Stimulated activated CD8-positive, alpha-beta memory T cell treated with anti-CD3 and anti-CD28 coated beads, Interleukin-15, amount 100 ng/mL, for 4 hours (primary cell): ENCODE results near the gene LPP.

Source experiments
- DNase-seq, 2 donors: peaks; one replicate each; pipeline ENCODE4 v3.0.0-alpha.2; 2020; ENCODE audit warnings: low read depth in 2 of 2

LPP gene

GRCh38 chr3:188360364-188360881 lies 206.5 kb downstream of the LPP start:
- no peak for DNase-seq

GRCh38 chr3:188361888-188362287 lies 207.9 kb downstream of the LPP start:
- no peak for DNase-seq

GRCh38 chr3:188362405-188362831 lies 208.5 kb downstream of the LPP start:
- DNase-seq, result no peak

GRCh38 chr3:188365184-188365583 lies 211.2 kb downstream of the LPP start:
- no peak for DNase-seq

GRCh38 chr3:188365988-188366698 lies 212.2 kb downstream of the LPP start:
- DNase-seq, result no peak

GRCh38 chr3:188367678-188368077 lies 213.7 kb downstream of the LPP start:
- DNase-seq, result no peak

- DNase-seq, result no peak
Observed at GRCh38 chr3:188369526-188369925, 215.6 kb downstream of the LPP start.

- no peak for DNase-seq
Observed at GRCh38 chr3:188370081-188370830, 216.3 kb downstream of the LPP start.

- no peak for DNase-seq
Observed at GRCh38 chr3:188378786-188379185, 224.8 kb downstream of the LPP start.

- DNase-seq, result no peak
Observed at GRCh38 chr3:188380252-188380651, 226.3 kb downstream of the LPP start.

- no peak for DNase-seq
Observed at GRCh38 chr3:188380722-188381121, 226.8 kb downstream of the LPP start.

- no peak for DNase-seq
Observed at GRCh38 chr3:188383748-188384147, 229.8 kb downstream of the LPP start.

- DNase-seq, result no peak
Observed at GRCh38 chr3:188385295-188385694, 231.3 kb downstream of the LPP start.

- peak in 1 of 2 donors; percentile 5 for DNase-seq
Observed at GRCh38 chr3:188389711-188390342, 235.9 kb downstream of the LPP start.

GRCh38 chr3:188390343-188390718 lies 236.4 kb downstream of the LPP start:
- no peak for DNase-seq

- no peak for DNase-seq
Observed at GRCh38 chr3:188390775-188391443, 237.0 kb downstream of the LPP start.

- no peak for DNase-seq
Observed at GRCh38 chr3:188391592-188391991, 237.6 kb downstream of the LPP start.

- DNase-seq, result no peak
Observed at GRCh38 chr3:188392076-188392475, 238.1 kb downstream of the LPP start.

GRCh38 chr3:188394623-188395022 lies 240.7 kb downstream of the LPP start:
- DNase-seq, result no peak

- no peak for DNase-seq
Observed at GRCh38 chr3:188396251-188396650, 242.3 kb downstream of the LPP start.

- no peak for DNase-seq
Observed at GRCh38 chr3:188396900-188397299, 242.9 kb downstream of the LPP start.
